Spleen (tissue), 11 donors: Measurements from ENCODE around the gene RANBP1. TPM values are rescaled to one million over a fixed set of nuclear protein-coding genes. Genes with fewer than 3 reads are reported as not detected.

Experiments used
- DNase-seq: peaks from one replicate; pipeline ENCODE4 v3.0.0-alpha.2; 2020
- H3K27ac ChIP-seq, 8 donors: fragments of 200-600 bp; sonication (generic) in 7 of 8; 1 replicate in 4 of 8; 2 replicates in 4 of 8; pipeline versions ENCODE4 v1.5.0 to v1.8.0; 2016 to 2021; ENCODE audit warnings: inconsistent platforms in 4 of 8, mild to moderate bottlenecking in 4 of 8, moderate library complexity in 1 of 8
- H3K27me3 ChIP-seq, 7 donors: fragments of 200-600 bp; sonication (generic) in 6 of 7; replicated peaks in 1 of 7; 1 replicate in 4 of 7; 2 replicates in 3 of 7; pipeline versions ENCODE4 v1.5.0 to v1.8.0; 2016 to 2021; ENCODE audit warnings: inconsistent platforms in 3 of 7, mild to moderate bottlenecking in 1 of 7
- H3K36me3 ChIP-seq, 6 donors: fragments of 200-600 bp; sonication (generic) in 5 of 6; 1 replicate in 4 of 6; 2 replicates in 2 of 6; pipeline versions ENCODE4 v1.5.0 to v1.8.0; 2016 to 2021; ENCODE audit warnings: inconsistent platforms in 2 of 6
- H3K4me1 ChIP-seq, 6 donors: fragments of 200-600 bp; sonication (generic) in 5 of 6; 1 replicate in 3 of 6; 2 replicates in 3 of 6; pipeline versions ENCODE4 v1.5.0 to v1.8.0; 2016 to 2021; ENCODE audit warnings: inconsistent platforms in 3 of 6
- H3K4me3 ChIP-seq, 8 donors: fragments of 200-600 bp; sonication (generic) in 7 of 8; 1 replicate in 4 of 8; 2 replicates in 4 of 8; pipeline versions ENCODE4 v1.5.0 to v1.8.0; 2016 to 2021; ENCODE audit warnings: inconsistent platforms in 4 of 8, mild to moderate bottlenecking in 4 of 8, moderate library complexity in 2 of 8
- H3K9me3 ChIP-seq, 8 donors: fragments of 200-600 bp; sonication (generic) in 7 of 8; 1 replicate in 4 of 8; 2 replicates in 4 of 8; pipeline versions ENCODE4 v1.5.0 to v1.8.0; 2016 to 2021; ENCODE audit warnings: inconsistent platforms in 4 of 8
- CTCF ChIP-seq, 11 experiments: fragments of 200-600 bp in 7 of 11; fragments of 450-650 bp in 4 of 11; sonication (generic) in 4 of 11; IDR thresholded peaks in 8 of 11; conservative IDR thresholded peaks in 3 of 11; 1 replicate in 7 of 11; 2 replicates in 4 of 11; pipeline versions ENCODE4 v1.4.0 to v1.8.0; 2016 to 2021; ENCODE audit warnings: antibody characterized with exemption in 11 of 11, inconsistent platforms in 4 of 11, mild to moderate bottlenecking in 1 of 11
- POLR2A ChIP-seq, 3 donors: fragments of 450-650 bp; IDR thresholded peaks; one replicate each; pipeline ENCODE4 v1.5.1; 2017; ENCODE audit warnings: antibody characterized with exemption in 3 of 3, mild to moderate bottlenecking in 1 of 3
- POLR2AphosphoS5 ChIP-seq, 3 donors: sonication (generic); formaldehyde crosslinking; IDR thresholded peaks; one replicate each; pipeline ENCODE4 v1.5.1; 2017; ENCODE audit warnings: antibody characterized with exemption in 3 of 3
- WGBS, 5 donors: extraction: QIAGEN DNeasy Blood & Tissue Kit in 3 of 5; methylation state at CpG; one replicate each; pipeline versions ENCODE4 v1.1.5 to v1.1.7; 2013 to 2018; 5-methylcytosine and 5-hydroxymethylcytosine counted together
- intact Hi-C: fragments of 100-400 bp; cut with DNase I; formaldehyde crosslinking; loops from one replicate; pipeline ENCODE4 v1.15.0; 2023; ENCODE audit warnings: low total_unique reads
- polyA plus RNA-seq, 3 donors: library from polyadenylated mRNA; stranded (reverse); fragments of 200-250 nt; gene quantifications; one replicate each; pipeline ENCODE4 v1.2.1, GENCODE V29; 2013
- total RNA-seq, 7 donors: library from RNA; depleted of rRNA in 3 of 7; stranded (reverse); fragments of >200 nt in 3 of 7; fragmentation: NEBNext Ultra II Directional in 4 of 7; extraction: Animal tissue kit (Norgen Biotek cat#: 25700) in 4 of 7; gene quantifications; one replicate each; pipeline versions ENCODE4 v1.1.0 to v1.2.1, GENCODE V29; 2016 to 2021
- donor health status: healthy with polysubstance abuse.
- donor health status: DM: no; HTN: no; CAD: no; lungs with moderate emphysema.
- donor health status: DM: no; HTN: no; CAD: no.
- donor health status: Bipolar disorder and iron deficiency.
- donor health status: healthy.
- donor health status: DM: no; HTN: no; CAD: no.
- donor health status: DM: yes; HTN: yes; CAD: no.

RANBP1 gene
- total and polyA plus RNA-seq, 10 donors = 52.6 to 111 (median 94.6) TPM

DNA sequence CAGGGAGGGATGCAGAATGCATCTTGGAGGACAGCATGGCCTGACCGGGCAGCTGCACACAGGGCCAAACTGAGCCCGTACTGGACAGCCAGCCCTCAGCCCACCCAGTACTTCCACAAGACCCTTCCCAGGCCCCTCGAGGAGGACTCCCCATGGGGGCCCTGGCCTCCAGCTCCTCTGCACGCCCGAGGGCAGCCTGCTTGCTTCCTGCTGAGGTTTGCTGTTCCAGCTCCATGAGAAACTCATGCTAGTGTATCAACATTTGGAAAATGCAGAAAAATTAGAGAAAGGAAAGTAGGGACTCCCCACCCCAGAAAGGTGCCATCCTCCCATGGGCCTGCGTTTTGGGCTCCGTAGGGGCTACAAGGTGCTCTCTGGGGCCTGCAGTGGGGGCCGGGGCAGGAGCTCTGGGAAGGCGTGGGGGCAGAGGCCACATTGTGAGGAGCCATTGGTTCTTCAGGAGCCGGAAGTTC is 56.3 kb downstream of the RANBP1 start:
- Histone ChIP-seq H3K4me3 (no peak overlapping the region), H3K27me3 (no peaks in the 10 kb centered on the region), H3K4me1 (no peaks in the 10 kb centered on the region), H3K36me3 (no peaks in the 10 kb centered on the region), H3K27ac (no peak overlapping the region), H3K9me3 (no peaks in the 10 kb centered on the region)
- intact Hi-C loops = no loop called here
- WGBS, 5 donors = 80 to 95% (median 89%) methylated on average over 9 to 10 of the region's 10 CpGs
- no peak for TF ChIP-seq POLR2AphosphoS5 (IDR thresholded peaks at IDR 0.05)
- no peak for TF ChIP-seq CTCF (IDR thresholded peaks at IDR 0.05 in 8 of 11, conservative IDR thresholded peaks at IDR 0.05 in 3 of 11)
- no peak for TF ChIP-seq POLR2A (IDR thresholded peaks at IDR 0.05)
- no peak for DNase-seq

- Histone ChIP-seq H3K4me3 (no peak overlapping the region), H3K36me3 (no peaks in the 10 kb centered on the region), H3K27ac (no peak overlapping the region), H3K27me3 (no peaks in the 10 kb centered on the region), H3K9me3 (no peaks in the 10 kb centered on the region), H3K4me1 (no peaks in the 10 kb centered on the region)
- TF ChIP-seq CTCF (IDR thresholded peaks at IDR 0.05 in 8 of 11, conservative IDR thresholded peaks at IDR 0.05 in 3 of 11) (no peak), POLR2A (IDR thresholded peaks at IDR 0.05) (no peak), POLR2AphosphoS5 (IDR thresholded peaks at IDR 0.05) (no peak)
- WGBS, 5 donors = 89 to 98% (median 89%) methylated on average over 7 to 11 of the region's 11 CpGs
- no peak for DNase-seq
- intact Hi-C loops = no loop called here
Measured at GRCh38 chr22:20173246-20173645, 57.3 kb downstream of the RANBP1 start.

GRCh38 chr22:20173772-20174171 is 57.9 kb downstream of the RANBP1 start:
- no peak for TF ChIP-seq POLR2A (IDR thresholded peaks at IDR 0.05)
- no peak for TF ChIP-seq POLR2AphosphoS5 (IDR thresholded peaks at IDR 0.05)
- TF ChIP-seq CTCF (IDR thresholded peaks at IDR 0.05 in 8 of 11, conservative IDR thresholded peaks at IDR 0.05 in 3 of 11) = no peak
- intact Hi-C loops = no loop called here
- WGBS, 5 donors = 88 to 96% (median 91%) methylated on average over 4 to 10 of the region's 10 CpGs; no CpG with 5 or more reads in 1 of the 5 donors

DNA sequence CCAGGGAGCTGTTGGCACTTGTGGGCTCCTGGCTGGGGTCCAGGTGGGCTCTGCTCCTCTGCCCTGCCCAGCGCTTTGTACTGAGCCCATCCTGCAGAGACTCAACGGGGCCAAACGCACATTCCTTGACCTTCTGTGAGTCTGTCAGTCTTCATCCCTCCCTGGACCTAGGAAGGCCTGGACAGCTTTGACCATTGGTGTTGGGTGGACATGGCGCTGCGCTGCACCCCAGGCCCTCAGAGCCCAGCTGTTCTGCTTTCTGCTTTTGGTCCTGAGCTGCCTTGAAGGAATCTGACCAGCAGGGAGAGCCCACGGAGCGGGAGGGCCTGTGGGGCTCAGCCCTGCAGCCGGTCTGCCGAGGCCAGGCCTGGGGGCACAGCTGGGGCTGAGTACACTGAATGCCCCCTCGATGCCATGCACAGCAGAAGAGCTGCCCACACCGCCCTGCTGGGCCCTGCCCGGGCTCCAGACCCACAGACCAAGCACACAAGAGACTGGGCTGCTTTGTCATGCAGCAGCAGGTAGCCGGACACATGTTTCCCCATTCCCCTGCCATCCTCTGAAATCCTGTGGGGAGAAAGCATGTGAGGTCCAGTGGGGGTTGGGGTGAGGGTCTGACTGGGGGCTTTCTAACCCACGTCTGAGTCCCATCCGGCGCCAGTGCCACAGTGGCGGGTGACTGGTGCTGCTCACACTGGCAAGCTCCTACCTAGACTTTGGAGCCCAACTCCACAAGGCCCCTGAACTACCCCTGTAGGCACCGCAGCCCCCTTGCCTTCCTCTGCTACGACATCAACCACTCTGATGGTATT is 59.1 kb downstream of the RANBP1 start:
- Histone ChIP-seq H3K4me1 (no peaks in the 10 kb centered on the region), H3K4me3 (no peak overlapping the region), H3K27ac (no peak overlapping the region), H3K36me3 (no peaks in the 10 kb centered on the region), H3K27me3 (no peaks in the 10 kb centered on the region), H3K9me3 (no peaks in the 10 kb centered on the region)
- DNase-seq = no peak
- peak in 1 of 3 donors; percentile 21 for TF ChIP-seq POLR2AphosphoS5 (IDR thresholded peaks at IDR 0.05)
- no peak for TF ChIP-seq POLR2A (IDR thresholded peaks at IDR 0.05)
- TF ChIP-seq CTCF (IDR thresholded peaks at IDR 0.05 in 8 of 11, conservative IDR thresholded peaks at IDR 0.05 in 3 of 11) = peak in 6 of 11 experiments; percentile 14 to 56 (median 42)
- intact Hi-C loops = no loop called here
- WGBS, 5 donors = 62 to 82% (median 71%) methylated on average over 12 to 19 of the region's 19 CpGs

More at GRCh38 chr22:20173772-20174171, 57.9 kb downstream of the RANBP1 start:
- Histone ChIP-seq H3K27ac (no peak overlapping the region), H3K4me1 (no peaks in the 10 kb centered on the region), H3K27me3 (no peaks in the 10 kb centered on the region), H3K4me3 (no peak overlapping the region), H3K9me3 (no peaks in the 10 kb centered on the region), H3K36me3 (no peaks in the 10 kb centered on the region)
- DNase-seq = no peak
